ENCODE data around the gene MGAT4D.
"Not testable (repeated sequence)": the region's sequence is repeated elsewhere in the genome, so short reads cannot be mapped to it uniquely, and the experiment has no call there.

Gene MGAT4D

GRCh38 chr4:140497747-140498636, at the start of gene MGAT4D:
Gene MGAT4D (minus strand): TSS chr4:140498293. CDS start chr4:140498222, 71 bp downstream.
- peak; percentile 9 for DNase-seq

GRCh38 chr4:140533951-140534480, 35.9 kb upstream of the MGAT4D start:
- DNase-seq, result no peak

GRCh38 chr4:140529434-140529833, 31.3 kb upstream of the MGAT4D start:
- DNase-seq, result no peak

GRCh38 chr4:140523857-140524742, 26.0 kb upstream of the MGAT4D start, which contains the start of gene ELMOD2:
Gene ELMOD2 (plus strand): TSS chr4:140524168. CDS start chr4:140525429, 1,261 bp downstream.
- DNase-seq, result peak; percentile 98

GRCh38 chr4:140523370-140523856, 25.3 kb upstream of the MGAT4D start:
- no peak for DNase-seq

- DNase-seq, result no peak
These were observed 17.3 kb upstream of the MGAT4D start for GRCh38 chr4:140515423-140515822.

GRCh38 chr4:140513765-140514164, 15.7 kb upstream of the MGAT4D start:
- DNase-seq, result not testable (repeated sequence)

GRCh38 chr4:140504261-140504660, 6.2 kb upstream of the MGAT4D start:
- no peak for DNase-seq

- DNase-seq, result no peak
These were observed 1.3 kb upstream of the MGAT4D start for GRCh38 chr4:140499391-140499790.

- DNase-seq, result no peak
These were observed 717 bp downstream of the MGAT4D start for GRCh38 chr4:140497405-140497746.

GRCh38 chr4:140485939-140486338, 12.2 kb downstream of the MGAT4D start:
- DNase-seq, result no peak

- DNase-seq, result no peak
These were observed 14.6 kb downstream of the MGAT4D start for GRCh38 chr4:140483445-140483844.

- no peak for DNase-seq
These were observed 25.9 kb downstream of the MGAT4D start for GRCh38 chr4:140472156-140472555.

GRCh38 chr4:140469791-140470733, 28.0 kb downstream of the MGAT4D start:
- no peak for DNase-seq

- no peak for DNase-seq
These were observed 31.9 kb downstream of the MGAT4D start for GRCh38 chr4:140466146-140466545.

GRCh38 chr4:140463614-140464013, 34.5 kb downstream of the MGAT4D start:
- DNase-seq, result no peak

- DNase-seq, result no peak
These were observed 34.9 kb downstream of the MGAT4D start for GRCh38 chr4:140463182-140463581.

- DNase-seq, result no peak
These were observed 47.7 kb downstream of the MGAT4D start for GRCh38 chr4:140450352-140450751.

- DNase-seq, result no peak
These were observed 49.3 kb downstream of the MGAT4D start for GRCh38 chr4:140448830-140449229.

GRCh38 chr4:140448162-140448561, 49.9 kb downstream of the MGAT4D start:
- DNase-seq, result no peak

- not testable (repeated sequence) for DNase-seq
These were observed 53.7 kb downstream of the MGAT4D start for GRCh38 chr4:140444347-140444746.

GRCh38 chr4:140439644-140440142, 58.4 kb downstream of the MGAT4D start:
- DNase-seq, result no peak
